Stimulated activated CD4-positive, alpha-beta T cell treated with anti-CD3 and anti-CD28 coated beads, TNF-alpha, amount 100 ng/mL, for 24 hours (primary cell): ENCODE data around the gene CNOT6.
"Not testable (repeated sequence)": the region's sequence is repeated elsewhere in the genome, so short reads cannot be mapped to it uniquely, and the experiment has no call there.

Experiments used
- DNase-seq, 3 experiments: peaks; one replicate each; pipeline ENCODE4 v3.0.0-alpha.2; 2020; ENCODE audit warnings: low read depth in 3 of 3

The CNOT6 gene

DNA sequence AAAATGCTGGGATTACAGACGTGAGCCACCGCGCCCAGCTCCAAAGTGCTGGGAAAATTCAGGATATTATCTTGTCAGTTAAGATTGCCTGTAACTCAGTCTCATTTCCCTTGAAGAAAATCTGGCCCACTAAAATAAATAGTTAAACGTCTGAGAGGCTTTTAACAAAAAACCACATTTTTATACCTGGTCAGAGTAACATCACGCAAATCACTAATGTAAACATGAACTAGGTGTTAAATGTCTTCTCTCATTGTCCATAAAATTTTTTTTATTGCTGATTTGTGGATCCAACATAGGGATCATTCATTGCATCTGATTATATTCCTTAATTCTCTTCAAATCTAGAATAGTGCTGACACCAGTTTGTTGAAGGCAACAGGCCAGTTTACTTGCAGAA is 22.3 kb downstream of the CNOT6 start:
- no peak for DNase-seq

DNA sequence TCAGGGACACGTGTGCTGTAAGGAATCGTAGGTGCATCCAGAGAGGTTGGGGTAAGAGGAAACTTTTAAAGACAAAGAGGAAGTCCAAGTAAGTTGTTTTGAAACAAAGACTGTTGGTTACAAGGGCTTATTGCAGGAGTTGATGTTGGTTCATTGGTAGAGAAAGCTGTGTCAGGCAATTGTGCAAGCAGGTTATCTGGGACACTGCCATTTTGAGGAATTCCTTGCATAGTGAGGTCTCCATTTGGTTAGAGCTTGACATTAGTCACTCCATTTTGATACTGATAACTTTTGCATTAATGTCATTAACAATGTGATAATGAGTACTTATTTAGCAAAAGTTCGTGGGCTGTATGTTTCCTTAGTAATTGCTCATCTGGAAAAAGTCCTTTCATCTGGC is 24.9 kb downstream of the CNOT6 start:
- DNase-seq = no peak

DNA sequence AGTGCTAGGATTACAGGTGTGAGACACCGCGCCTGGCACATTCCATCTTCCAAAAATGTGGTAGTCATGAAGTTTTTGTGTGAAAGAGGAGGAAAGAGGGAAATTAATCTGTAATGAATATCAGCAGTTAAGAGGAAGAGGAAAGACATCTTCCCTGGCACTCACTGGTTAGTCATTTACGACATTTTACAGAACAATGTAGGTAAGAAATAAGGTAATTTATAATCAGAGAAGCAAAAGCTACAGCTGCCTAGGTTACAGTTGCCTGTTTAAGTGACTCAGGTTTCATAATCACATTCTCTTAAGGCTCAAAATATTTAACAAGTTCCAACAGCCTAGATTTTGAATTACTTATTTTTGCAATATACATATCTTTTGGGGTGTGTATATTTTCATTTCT is 26.9 kb downstream of the CNOT6 start:
- no peak for DNase-seq

DNA sequence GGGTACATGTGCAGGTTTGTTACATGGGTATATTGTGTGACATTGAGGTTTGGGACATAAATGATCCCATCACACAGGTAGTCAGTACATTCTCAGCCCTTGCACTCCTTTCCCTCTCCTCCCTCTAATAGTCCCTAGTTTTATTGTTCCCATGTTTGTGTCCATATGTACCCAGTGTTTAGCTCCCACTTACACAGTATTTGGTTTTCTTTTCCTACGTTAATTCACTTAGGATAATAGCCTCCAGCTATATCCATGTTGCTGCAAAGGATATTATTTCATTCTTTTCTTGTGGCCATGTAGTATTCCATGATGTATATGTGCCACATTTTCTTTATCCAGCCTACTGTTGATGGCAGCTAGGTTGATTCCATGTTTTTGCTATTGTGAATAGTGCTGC is 27.4 kb downstream of the CNOT6 start:
- no peak for DNase-seq

DNA sequence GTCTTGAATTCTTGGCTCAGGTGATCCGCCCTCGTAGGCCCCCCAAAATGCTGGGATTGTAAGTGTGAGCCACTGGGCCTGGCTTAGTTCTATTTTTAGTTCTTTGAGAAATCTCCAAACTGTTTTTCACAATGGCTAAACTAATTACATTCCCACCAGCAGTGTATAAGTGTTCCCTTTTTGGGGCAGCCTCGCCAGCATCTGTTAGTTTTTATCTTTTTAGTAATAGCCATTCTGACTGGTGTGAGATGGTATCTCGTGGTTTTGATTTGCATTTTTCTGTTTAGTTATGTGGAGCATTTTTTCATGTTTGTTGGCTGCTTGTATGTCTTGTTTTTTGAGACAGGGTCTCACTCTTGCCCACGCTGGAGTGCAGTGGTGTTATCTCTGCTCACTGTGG is 28.2 kb downstream of the CNOT6 start:
- no peak for DNase-seq

DNA sequence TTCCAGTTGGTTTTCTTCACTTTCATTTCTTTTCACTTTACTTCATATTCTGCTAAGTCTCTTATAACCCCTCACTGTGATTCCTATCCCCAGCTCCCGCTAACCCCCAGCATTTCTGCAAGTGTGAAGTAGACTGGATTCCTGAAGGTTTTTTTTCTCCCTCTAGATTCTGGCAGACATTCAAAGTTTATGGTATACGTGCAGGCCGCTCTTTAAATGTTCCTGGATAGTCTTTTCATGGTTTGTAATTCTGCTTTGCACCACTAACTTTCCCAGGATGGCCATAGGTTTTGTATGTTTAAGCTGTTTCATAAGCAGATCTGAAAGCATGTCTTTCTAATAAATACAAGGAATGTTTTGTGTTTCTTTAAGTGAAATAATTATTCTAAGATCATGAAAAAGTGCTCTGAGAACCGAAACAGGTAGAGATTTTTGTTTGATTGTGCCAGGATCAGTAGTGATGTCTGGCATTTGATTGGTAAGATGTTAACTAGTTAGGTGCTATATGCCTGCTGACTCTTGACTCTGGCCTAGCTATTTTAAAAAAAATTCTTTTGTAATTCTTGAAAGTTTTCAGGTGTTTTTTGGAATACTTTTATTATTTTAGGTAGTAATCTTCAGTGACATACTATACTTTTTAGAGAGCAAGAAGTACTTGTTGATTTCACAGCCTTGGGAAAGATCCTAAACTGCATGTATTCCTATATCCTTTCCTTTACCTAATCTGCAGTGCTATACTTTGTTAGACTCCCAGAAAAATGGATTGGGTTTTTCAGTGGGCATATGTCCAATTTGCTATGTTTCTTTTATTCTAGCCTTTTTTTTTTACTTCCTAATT is 29.7 kb downstream of the CNOT6 start:
- DNase-seq = no peak

DNA sequence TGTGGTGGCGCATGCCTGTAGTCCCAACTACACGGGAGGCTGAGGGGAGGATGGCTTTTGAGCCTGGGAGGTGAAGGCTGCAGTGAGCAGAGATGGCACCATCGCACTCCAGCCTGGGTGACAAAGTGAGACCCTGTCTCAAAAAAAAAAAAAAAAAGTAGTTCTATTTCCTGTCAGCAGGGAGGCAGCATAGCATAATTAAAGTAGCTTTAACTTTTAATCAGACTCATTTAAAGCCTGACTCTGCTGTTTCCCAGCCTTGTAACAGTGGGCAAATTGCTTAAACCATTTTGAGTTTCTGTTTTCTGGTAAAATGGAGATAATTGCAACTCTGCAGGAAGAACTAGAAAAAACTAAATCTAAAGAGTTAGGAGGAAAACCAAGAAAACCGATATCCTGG is 31.2 kb downstream of the CNOT6 start:
- DNase-seq = no peak

DNA sequence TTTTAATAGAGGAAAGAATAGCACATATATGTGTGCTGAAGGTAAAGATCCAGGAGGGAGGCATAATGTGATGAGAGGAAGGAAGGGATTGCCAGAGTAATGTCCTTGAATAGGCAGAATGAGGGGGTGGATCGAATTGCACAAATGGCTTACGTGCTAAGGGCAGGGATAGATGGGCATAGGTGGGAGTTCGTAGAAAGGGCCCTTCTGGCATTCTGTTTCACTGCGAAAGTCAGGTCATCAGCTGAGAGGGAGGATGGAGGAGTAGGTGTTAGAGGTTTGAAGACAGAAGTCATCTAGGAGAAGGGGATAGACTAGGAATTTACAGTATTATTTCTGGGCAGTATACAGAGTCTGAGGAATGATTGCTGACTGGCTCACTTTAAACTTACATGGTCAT is 32.1 kb downstream of the CNOT6 start:
- no peak for DNase-seq

DNA sequence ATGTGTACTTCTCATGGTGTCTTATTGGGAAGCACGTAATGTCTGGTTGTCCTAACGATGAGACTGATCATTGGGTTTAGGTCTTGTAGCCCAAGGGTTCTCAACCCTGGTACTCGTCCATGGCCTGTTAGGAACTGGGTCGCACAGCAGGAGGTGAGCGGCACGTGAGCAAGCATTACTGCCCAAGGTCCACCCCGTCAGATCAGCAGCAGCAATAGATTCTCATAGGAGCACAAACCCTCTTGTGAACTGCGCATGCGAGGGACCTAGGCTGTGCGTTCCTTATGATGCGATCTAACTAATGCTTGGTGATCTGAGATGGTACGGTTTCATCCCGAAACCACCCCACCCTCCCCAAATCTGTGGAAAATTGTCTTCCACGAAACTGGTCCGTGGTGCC is 33.5 kb downstream of the CNOT6 start:
- DNase-seq = no peak

DNA sequence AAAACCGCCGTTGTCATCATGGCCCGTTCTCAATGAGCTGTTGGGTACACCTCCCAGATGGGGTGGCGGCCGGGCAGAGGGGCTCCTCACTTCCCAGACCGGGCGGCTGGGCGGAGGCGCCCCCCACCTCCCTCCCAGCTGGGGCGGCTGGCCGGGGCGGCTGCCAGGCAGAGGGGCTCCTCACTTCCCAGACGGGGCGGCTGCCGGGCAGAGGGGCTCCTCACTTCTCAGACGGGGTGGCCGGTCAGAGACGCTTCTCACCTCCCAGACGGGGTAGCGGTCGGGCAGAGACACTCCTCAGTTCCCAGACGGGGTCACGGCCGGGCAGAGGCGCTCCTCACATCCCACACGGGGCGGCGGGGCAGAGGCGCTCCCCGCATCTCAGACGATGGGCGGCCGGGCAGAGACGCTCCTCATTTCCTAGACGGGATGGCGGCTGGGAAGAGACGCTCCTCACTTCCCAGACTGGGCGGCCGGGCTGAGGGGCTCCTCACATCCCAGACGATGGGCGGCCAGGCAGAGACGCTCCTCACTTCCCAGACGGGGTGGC is 36.9 kb downstream of the CNOT6 start:
- DNase-seq = not testable (repeated sequence)

DNA sequence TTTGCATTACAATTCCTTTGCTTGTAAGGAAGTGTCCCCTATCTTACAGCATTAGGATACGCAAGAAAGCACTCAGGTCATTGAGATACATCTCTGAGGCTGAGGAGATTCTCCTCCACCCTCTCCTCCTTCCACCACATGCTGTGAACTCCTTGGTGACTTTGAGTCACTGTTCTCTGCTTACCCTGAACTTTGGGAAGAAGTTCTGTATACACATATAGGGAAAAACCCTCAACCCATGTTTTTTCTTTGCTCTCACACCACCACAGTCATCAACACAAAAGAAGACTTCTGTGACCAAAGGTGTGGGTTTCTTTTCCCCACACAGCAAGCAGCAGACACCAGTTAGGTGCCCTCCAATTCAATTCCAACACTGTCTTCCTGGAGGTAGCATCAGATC is 38.1 kb downstream of the CNOT6 start:
- no peak for DNase-seq

DNA sequence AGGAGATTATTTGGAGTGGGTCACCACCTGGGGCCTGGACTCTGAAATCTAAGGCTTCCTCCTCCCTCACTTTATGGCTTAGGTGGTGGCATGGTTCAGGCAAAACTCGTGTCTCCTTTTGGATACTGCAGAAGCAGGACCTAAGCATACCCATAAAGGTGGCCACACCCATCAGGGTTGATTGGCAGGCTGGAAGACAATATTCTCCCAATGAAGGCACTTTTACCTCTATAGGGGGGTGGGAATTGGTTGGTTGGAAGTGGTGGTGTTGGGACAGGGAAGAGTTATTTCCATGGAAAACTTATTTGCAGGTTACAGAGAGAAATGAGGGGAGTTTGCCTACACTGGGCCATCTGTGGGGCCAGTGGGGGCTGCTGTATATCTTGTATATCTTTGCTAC is 39.7 kb downstream of the CNOT6 start:
- no peak for DNase-seq

DNA sequence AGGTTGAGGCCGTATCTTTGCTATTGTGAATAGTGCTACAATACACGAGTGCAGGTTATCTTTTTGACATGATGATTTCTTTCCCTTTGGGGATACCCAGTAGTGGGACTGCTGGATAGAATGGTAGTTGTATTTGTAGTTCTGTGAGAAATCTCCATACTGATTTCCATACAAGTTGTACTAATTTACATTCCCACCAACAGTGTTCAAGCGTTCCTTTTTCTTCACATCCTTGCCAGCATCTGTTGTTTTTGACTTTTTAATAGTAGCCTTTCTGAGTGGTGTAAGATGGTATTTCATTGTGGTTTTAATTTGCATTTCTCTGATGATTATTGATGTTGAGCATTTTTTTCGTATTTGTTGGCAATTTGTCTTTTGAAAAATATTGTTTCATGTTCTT is 41.4 kb downstream of the CNOT6 start:
- DNase-seq = no peak

DNA sequence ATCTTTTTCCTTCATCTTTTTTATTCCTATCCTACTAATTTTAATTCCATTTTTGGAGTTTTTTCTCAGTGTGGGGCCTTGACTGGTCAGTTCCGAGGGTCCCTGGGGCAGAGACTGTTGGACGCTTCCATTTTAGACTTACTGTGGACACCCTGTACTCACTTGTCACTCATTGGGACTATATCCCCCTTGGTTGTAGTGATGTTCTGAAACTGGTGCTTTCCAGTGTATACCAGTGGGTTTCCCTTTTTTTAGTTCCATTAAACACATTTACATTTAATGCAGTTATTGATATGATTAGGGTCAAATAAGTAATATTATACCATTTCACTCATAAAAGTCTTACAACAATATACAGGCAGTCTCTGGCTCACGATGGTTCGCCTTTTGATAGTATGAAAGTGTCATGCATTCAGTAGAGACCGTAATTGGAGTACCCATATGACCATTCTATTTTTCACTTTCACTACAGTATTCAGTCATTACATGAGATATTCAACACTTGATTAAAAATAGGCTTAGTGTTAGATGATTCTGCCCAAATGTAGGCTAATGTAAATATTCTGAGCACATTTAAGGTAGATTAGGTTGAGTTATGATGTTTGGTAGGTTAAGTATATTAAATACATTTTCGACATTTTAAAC is 46.0 kb downstream of the CNOT6 start:
- DNase-seq = no peak

DNA sequence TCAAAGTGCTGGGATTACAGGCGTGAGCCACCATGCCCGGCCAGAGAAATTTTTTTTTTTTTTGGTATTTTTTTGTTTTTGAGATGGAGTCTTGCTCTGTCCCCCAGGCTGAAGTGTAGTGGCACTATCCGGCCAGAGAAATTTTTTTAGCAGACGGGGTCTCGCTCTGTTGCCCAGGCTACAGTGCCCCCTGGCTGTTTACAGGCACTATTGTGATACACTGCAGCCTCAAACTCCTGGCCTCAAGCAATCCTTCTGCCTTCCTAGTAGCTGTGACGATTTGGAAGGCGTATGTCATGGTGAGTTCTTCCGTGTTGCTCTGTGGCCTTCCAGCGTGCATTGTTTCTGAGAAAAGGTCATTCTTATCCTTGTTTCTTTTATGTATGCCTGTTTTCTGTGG is 47.5 kb downstream of the CNOT6 start:
- DNase-seq = no peak

DNA sequence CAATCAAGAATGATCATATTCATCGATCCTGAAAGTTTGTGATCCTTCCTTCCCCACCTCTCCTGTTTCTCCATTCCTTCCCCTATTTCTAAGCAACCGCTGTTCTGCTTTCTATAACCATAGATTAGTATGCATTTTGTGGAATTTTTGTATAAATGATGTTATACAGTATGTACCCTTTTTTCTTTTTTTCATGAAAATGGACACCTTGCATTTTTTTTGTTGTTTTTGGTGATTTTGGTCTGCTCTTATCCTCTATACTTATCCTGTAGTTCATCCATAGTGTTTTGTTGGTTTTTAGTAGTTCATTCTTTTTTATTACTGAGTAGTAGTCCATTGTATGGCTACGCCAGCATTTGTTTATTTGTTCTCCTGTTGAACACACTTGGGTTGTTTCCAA is 51.1 kb downstream of the CNOT6 start:
- no peak for DNase-seq

DNA sequence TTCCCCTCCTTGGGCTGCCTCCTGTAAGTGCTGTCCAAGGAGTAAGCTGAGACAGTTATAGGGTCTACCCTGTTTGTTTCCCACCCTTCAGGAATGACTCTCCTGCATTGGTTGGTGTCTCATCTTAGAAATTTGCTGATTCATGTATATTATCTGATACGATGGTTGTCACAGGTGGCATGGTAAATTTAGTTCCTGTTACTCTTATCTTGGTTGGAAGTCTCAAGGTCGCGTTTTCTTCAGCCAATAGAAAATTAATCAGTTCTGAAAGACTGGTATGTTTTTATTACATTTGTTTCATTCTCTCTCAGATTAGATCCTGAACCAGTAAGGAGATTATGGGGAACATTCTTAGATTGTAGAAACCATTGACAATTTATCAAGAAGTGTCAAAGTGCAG is 54.4 kb downstream of the CNOT6 start:
- DNase-seq = no peak

DNA sequence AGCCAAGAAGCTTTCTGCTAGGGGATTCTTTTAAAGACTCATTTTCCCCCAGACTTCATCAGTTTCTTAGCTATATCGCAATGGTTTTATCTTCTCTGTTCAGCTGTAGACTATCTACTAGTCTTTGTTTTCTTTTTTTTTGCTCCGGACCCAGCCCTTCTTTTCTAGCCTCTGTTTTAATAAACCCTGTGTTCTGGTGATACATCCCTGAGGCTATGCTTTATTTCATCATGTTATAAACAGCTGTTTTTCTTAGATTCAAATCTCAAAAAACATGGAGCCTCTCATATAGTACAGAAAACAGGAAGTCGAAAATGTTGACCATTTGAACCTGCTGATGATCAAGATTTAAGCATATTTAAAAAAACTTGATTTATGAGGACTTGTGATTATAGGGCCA is 59.4 kb downstream of the CNOT6 start:
- DNase-seq = no peak

DNA sequence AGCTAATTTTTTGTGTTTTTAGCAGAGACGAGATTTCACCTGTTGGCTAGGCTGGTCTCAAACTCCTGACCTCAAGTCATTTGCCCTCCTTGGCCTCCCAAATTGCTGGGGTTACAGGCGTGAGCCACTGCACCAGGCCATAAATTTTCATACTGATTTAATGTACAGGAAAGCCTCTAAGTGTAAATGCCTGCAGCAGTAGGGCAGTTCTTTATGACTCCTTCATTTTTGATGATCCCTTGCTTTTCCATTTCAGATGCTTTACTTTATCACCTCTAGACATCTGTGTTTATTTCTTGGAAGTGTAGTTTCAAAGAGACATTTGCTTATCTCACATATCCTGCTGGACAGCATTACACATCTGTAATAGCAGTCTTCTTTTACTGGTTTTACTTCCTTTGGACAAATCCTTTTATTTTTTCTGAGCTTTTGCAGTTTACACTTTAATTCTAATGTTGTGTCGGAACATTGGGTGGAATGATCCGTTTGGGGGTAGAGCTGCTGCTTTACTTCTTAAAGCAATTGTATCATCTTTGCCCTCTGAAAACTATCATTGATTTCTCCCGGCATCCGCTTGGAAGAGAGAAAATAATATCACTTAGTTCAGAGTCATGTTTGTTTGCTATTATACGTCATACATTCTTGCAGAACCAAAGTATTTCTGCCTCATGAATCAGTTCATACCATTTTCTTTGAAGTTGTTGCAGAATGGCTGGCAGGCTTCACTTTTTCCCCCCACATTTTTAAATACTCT is 61.2 kb downstream of the CNOT6 start:
- no peak for DNase-seq

DNA sequence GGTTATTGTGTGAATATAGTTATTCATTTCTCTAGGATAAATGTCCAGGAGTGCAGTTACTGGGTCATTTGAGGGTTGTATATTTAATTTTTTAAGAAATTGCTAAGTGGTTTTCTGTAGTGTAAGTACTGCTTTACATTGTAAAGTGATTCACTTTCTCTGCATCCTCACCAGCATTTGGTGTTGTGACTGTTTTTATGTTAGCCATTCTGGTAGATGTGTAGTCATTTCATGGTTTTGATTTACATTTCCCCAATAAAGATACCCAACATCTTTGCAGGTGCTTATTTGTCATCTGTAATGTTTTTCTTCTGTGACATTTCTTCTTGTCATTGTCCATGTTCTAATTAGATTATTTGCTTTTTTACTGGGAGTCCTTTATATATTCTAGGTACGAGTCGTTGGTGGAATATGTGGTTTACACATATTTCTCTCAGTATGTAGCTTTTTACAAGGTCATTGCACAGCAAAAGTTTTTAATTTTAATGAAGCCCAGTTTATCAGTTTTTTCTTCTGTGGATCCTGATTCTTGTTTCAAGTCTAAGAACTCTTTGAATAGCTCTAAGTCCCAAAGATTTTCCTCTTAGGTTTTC is 63.1 kb downstream of the CNOT6 start:
- DNase-seq = no peak

DNA sequence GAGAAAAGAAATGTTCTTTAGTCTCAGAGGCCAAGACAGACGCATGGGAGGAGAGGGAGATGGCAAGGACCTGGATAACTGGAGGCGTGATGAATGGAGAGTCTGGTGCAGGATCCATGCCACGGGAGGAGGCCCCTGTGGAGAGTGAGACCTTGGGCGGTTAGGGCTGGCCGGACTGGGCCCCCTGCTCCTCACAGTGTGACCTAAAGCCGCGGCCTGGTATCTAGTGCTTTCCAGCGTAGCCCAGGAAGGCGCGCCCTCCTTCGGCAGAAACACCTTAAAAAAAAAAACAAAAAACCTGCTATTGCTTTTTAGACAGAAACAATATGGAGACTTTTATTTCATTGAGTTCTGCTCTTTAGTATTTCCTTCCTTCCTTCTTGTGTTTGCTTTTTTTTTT is 64.1 kb downstream of the CNOT6 start:
- no peak for DNase-seq

DNA sequence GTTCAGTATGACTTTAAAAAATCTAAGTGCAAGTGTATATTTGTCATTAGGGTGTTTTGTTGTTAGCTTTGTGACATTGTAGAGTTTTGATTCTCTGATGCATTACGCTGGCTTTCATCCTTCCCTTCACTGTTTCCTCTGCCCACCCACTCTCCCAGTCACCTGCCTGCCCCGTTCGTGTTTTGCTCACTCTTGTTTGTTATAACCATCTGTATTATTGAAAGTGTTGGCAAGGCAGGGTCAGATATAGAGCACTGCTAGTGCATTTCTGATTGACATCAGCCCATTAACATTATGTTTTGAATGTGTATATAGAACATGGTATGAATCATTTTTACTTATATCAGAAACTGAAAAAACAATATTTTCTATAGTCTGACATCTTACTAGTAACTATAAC is 69.8 kb downstream of the CNOT6 start:
- DNase-seq = no peak
